GM12878 (cell line): ENCODE results near the gene ASTN1. TPM values are rescaled to one million over a fixed set of nuclear protein-coding genes. Genes with fewer than 3 reads are reported as not detected.
A peak's percentile ranks its signal among the peaks of the same experiment; 100 is the strongest.

Source experiments
- ATAC-seq: fragments of 200-7000 bp; cut with Tn5 transposase; 3 replicates; pipeline ENCODE4 v1.9.1; 2020; ENCODE audit warnings: mild to moderate bottlenecking, moderate library complexity
- BruUV-seq: library from RNA; stranded (reverse); fragments of 400-500 nt; replicated peaks from 2 replicates; lab custom pipeline; 2021; lab: Mats Ljungman, UMichigan
- CTCF ChIA-PET: fragments of 300-600 bp; sonication (Branson Sonifier 250); formaldehyde crosslinking; extraction: SDS; loops from one replicate; lab custom pipeline; 2021; ENCODE audit warnings: inconsistent platforms; lab: Yijun Ruan, JAX
- POLR2A ChIA-PET: fragments of 350-600 bp; formaldehyde crosslinking; extraction: SDS; loops from one replicate; lab custom pipeline; 2021; ENCODE audit warnings: inconsistent platforms; lab: Charles Lee
- RAD21 ChIA-PET: fragments of 300-600 bp; sonication (Branson Sonifier 250); formaldehyde crosslinking; loops from one replicate; lab custom pipeline; 2023; ENCODE audit warnings: antibody characterized with exemption; ENCODE audit not compliant: unreplicated experiment; lab: Charles Lee
- SMC1A ChIA-PET: fragments of 300-600 bp; sonication (Branson Sonifier 250); formaldehyde crosslinking; loops from one replicate; lab custom pipeline; 2023; ENCODE audit not compliant: unreplicated experiment, uncharacterized antibody; lab: Charles Lee
- DNase-seq: peaks from one replicate; pipeline ENCODE4 v3.0.0-alpha.2; 2011; ENCODE audit warnings: low read depth, low spot score
- FAIRE-seq: peaks from 3 replicates; lab custom pipeline; 2011; peaks lifted over from hg19 to GRCh38; lab: Jason Lieb, UNC
- H2AFZ ChIP-seq: 2 replicates; pipeline ENCODE4 v1.6.0; 2011; ENCODE audit warnings: low read depth, low read length, control low read depth; ENCODE audit not compliant: control insufficient read depth
- H3K27ac ChIP-seq: 2 replicates; pipeline ENCODE4 v1.5.1; 2011; ENCODE audit warnings: control low read depth; ENCODE audit not compliant: control insufficient read depth, insufficient read depth
- H3K27me3 ChIP-seq, 2 experiments: replicated peaks in 1 of 2; 2 replicates each; pipeline versions ENCODE4 v1.6.0 to v1.6.1; 2011; ENCODE audit warnings: low read length in 1 of 2; ENCODE audit not compliant: control insufficient read depth in 2 of 2, insufficient read depth in 2 of 2
- H3K36me3 ChIP-seq, 2 experiments: 2 replicates each; pipeline ENCODE4 v1.5.1; 2011; ENCODE audit warnings: low read length in 1 of 2; ENCODE audit not compliant: control insufficient read depth in 2 of 2, insufficient read depth in 2 of 2
- H3K4me1 ChIP-seq: 2 replicates; pipeline ENCODE4 v1.6.1; 2011; ENCODE audit warnings: mild to moderate bottlenecking, low read length, moderate library complexity, mixed read lengths; ENCODE audit not compliant: control insufficient read depth, insufficient read depth
- H3K4me2 ChIP-seq: 2 replicates; pipeline ENCODE4 v1.6.0; 2011; ENCODE audit warnings: control low read depth; ENCODE audit not compliant: control insufficient read depth, insufficient read depth
- H3K4me3 ChIP-seq: fragments of 200-600 bp; sonication (generic); 2 replicates; pipeline ENCODE4 v1.5.1; 2016
- H3K79me2 ChIP-seq: 2 replicates; pipeline ENCODE4 v1.6.0; 2011; ENCODE audit warnings: low read length; ENCODE audit not compliant: control insufficient read depth, insufficient read depth
- H3K9ac ChIP-seq: 2 replicates; pipeline ENCODE4 v1.8.0; 2011; ENCODE audit warnings: low read length, control low read depth, mixed read lengths; ENCODE audit not compliant: control insufficient read depth, insufficient read depth
- H3K9me3 ChIP-seq: replicated peaks from 3 replicates; pipeline ENCODE4 v1.5.1; 2011; ENCODE audit warnings: mild to moderate bottlenecking, low read length; ENCODE audit not compliant: control insufficient read depth, insufficient read depth
- H4K20me1 ChIP-seq: 2 replicates; pipeline ENCODE4 v1.6.0; 2011; ENCODE audit not compliant: control insufficient read depth, insufficient read depth
- ASH2L ChIP-seq: fragments of 300-600, 200-600 bp; sonication (generic); IDR thresholded peaks from 2 replicates; pipeline ENCODE4 v1.6.1; 2017; ENCODE audit warnings: low read depth, mild to moderate bottlenecking, borderline replicate concordance
- CREB1 ChIP-seq: IDR thresholded peaks from 2 replicates; pipeline ENCODE4 v1.6.1; 2012; ENCODE audit warnings: low read depth, mild to moderate bottlenecking, inconsistent platforms
- DPF2 ChIP-seq: fragments of 450-650 bp; IDR thresholded peaks from 2 replicates; pipeline ENCODE4 v1.6.1; 2017; ENCODE audit warnings: mild to moderate bottlenecking
- ETV6 ChIP-seq, 2 experiments: fragments of 450-650 bp in 1 of 2; IDR thresholded peaks in 1 of 2; conservative IDR thresholded peaks in 1 of 2; 2 replicates each; pipeline ENCODE4 v1.6.1; 2014; ENCODE audit warnings: antibody characterized with exemption in 1 of 2, borderline replicate concordance in 1 of 2, low read depth in 1 of 2, mild to moderate bottlenecking in 1 of 2, moderate library complexity in 1 of 2
- FOXM1 ChIP-seq: IDR thresholded peaks from 2 replicates; pipeline ENCODE4 v1.6.1; 2012; ENCODE audit warnings: low read depth, mild to moderate bottlenecking, inconsistent platforms, low read length, moderate library complexity
- KLF5 ChIP-seq: fragments of 450-650 bp; IDR thresholded peaks from 2 replicates; pipeline ENCODE4 v1.6.1; 2014; ENCODE audit warnings: mild to moderate bottlenecking; ENCODE audit not compliant: partially characterized antibody
- POLR2AphosphoS2 ChIP-seq: IDR thresholded peaks from 2 replicates; pipeline ENCODE4 v1.6.1; 2011; ENCODE audit warnings: low read depth, mild to moderate bottlenecking, low read length, improper control_type of control experiment, moderate library complexity
- SMARCA5 ChIP-seq: fragments of 450-650 bp; IDR thresholded peaks from 2 replicates; pipeline ENCODE4 v1.6.1; 2017; ENCODE audit warnings: mild to moderate bottlenecking
- SUPT20H ChIP-seq: IDR thresholded peaks from 2 replicates; pipeline ENCODE4 v1.6.1; 2011; ENCODE audit warnings: low read depth, mild to moderate bottlenecking, low read length, moderate library complexity, borderline replicate concordance; ENCODE audit not compliant: control insufficient read depth
- SUZ12 ChIP-seq: fragments of 200-600 bp; sonication (generic); IDR thresholded peaks from one replicate; pipeline ENCODE4 v1.6.1; 2018; ENCODE audit warnings: antibody characterized with exemption, mild to moderate bottlenecking; ENCODE audit not compliant: unreplicated experiment
- ZNF24 ChIP-seq: fragments of 450-650 bp; IDR thresholded peaks from 2 replicates; pipeline ENCODE4 v1.6.1; 2017; ENCODE audit warnings: antibody characterized with exemption, mild to moderate bottlenecking
- WGBS: methylation state at CpG from one replicate; pipeline ENCODE4 v1.1.6; 2016; ENCODE audit warnings: low lambda C conversion rate; ENCODE audit not compliant: insufficient replicate concordance, insufficient coverage; ENCODE audit errors: missing lambda C conversion rate; 5-methylcytosine and 5-hydroxymethylcytosine counted together
- in situ Hi-C: fragments of 300-500 bp; cut with MboI; formaldehyde crosslinking; loops from 9 replicates; pipeline ENCODE4 v1.14.3; 2018; ENCODE audit warnings: mixed read lengths
- intact Hi-C: fragments of 100-400 bp; cut with micrococcal nuclease; formaldehyde crosslinking; loops from one replicate; pipeline ENCODE4 v1.14.2; 2022; ENCODE audit not compliant: unreplicated experiment
- polyA plus RNA-seq, 11 experiments: library from polyadenylated mRNA; depleted of rRNA in 4 of 11; unstranded in 6 of 11; stranded (reverse) in 5 of 11; fragments of >200 nt; fragmentation: Nextera tagmentation in 4 of 11; fragmentation: Illumina TruSeq in 1 of 11; extraction: Ambion mirVana in 4 of 11; extraction: Trizol in 1 of 11; gene quantifications; 1 replicate in 1 of 11; 2 replicates in 10 of 11; pipeline versions ENCODE4 v1.2.1 to v1.2.3, GENCODE V29; 2011 to 2016; ENCODE audit warnings: inconsistent platforms in 2 of 11, missing spikeins in 2 of 11, low read depth in 1 of 11
- total RNA-seq, 4 experiments: library from RNA; depleted of rRNA in 3 of 4; stranded (reverse); fragments of >200 nt in 3 of 4; fragmentation: Illumina TruSeq in 1 of 4; extraction: Trizol in 1 of 4; gene quantifications; 2 replicates each; pipeline versions ENCODE4 v1.2.1 to v1.2.3, GENCODE V29; 2013 to 2021

ASTN1 gene
- total and polyA plus RNA-seq, 10 of the 15 experiments (the other 5 are each of a cell fraction or from before 2014, with no cell fraction given) = 0.04 TPM; not detected in 9

DNA sequence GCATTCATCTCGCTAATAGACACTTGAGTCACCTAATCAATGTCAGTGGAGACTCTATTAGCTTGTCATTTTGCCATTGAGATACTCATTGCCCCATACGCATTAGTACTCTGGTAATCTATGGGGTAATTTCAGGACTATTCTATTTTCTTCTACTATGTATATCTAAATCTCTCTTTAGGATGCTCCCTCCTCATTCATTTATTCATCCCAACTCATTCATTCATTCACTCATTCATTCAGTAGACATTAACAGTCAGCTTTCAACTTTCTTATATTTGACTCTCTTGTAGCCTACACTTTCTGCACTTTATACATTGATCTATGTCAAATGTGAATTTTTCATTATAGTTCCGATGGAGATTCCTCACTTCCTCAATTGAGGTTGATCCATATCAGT lies 170.9 kb downstream of the ASTN1 start:
- intact Hi-C loops = no loop called here
- no peaks in the 10 kb centered on the region for H3K36me3 ChIP-seq
- no peaks in the 10 kb centered on the region for H3K79me2 ChIP-seq
- H4K20me1 ChIP-seq = no peaks in the 10 kb centered on the region
- H3K27me3 ChIP-seq = no peaks in the 10 kb centered on the region
- no peak overlapping the region for H3K4me3 ChIP-seq
- in situ Hi-C loops = no loop called here
- ChIA-PET POLR2A (no interaction called here), SMC1A (no interaction called here), CTCF (no interaction called here), RAD21 (no interaction called here)
- DNase-seq (no peak), FAIRE-seq (no peak), ATAC-seq (no peak)
- 17% methylated on average over 3 of the region's 3 CpGs for WGBS
- H3K4me1 ChIP-seq = no peaks in the 10 kb centered on the region
- H3K9ac ChIP-seq = no peak overlapping the region
- TF ChIP-seq CREB1 = no peak
- no peak for TF ChIP-seq DPF2
- TF ChIP-seq ASH2L = no peak
- TF ChIP-seq FOXM1 = no peak
- peak; percentile 69; the same call in 1 of the 2 replicates for TF ChIP-seq ZNF24
- TF ChIP-seq SUZ12 = no peak
- no peak for TF ChIP-seq ETV6 (conservative IDR thresholded peaks at IDR 0.05 in 1 of 2, IDR thresholded peaks at IDR 0.05 in 1 of 2; ENCODE audit: borderline replicate concordance in 1 of 2, low read depth in 1 of 2)
- no peak for TF ChIP-seq SUPT20H
- H3K9me3 ChIP-seq = no peaks in the 10 kb centered on the region
- H3K4me2 ChIP-seq = no peak overlapping the region
- BruUV-seq = no TSS peak
- no peak overlapping the region for H2AFZ ChIP-seq
- no peak overlapping the region for H3K27ac ChIP-seq

DNA sequence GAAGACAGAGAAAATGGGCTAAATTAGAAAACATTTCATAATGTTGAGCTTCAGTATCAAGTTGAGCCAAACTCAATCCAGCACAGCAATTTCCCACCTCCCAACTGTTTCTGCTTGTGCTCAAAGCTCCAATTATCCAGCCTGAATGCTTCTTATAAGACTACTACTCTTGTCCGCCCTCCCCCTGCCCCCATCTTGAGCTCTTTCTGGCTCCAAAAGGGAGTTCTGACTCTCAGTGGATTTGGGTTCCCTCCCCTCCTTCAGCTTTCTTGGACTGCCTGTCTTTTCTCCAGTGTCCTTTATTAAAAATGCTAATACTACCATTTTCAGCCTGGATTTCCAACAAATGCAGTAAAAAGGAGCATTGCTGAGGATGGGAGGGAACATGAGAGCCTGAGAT lies 174.8 kb downstream of the ASTN1 start:
- H3K9ac ChIP-seq = no peak overlapping the region
- BruUV-seq = no TSS peak
- in situ Hi-C loops (no loop called here), intact Hi-C loops (no loop called here)
- no peak for DNase-seq
- no peaks in the 10 kb centered on the region for H3K36me3 ChIP-seq
- H2AFZ ChIP-seq = no peak overlapping the region
- ATAC-seq = no peak
- ChIA-PET CTCF (no interaction called here), SMC1A (no interaction called here), RAD21 (no interaction called here), POLR2A (no interaction called here)
- H3K4me2 ChIP-seq = no peak overlapping the region
- no peaks in the 10 kb centered on the region for H3K4me1 ChIP-seq
- no peaks in the 10 kb centered on the region for H4K20me1 ChIP-seq
- no peaks in the 10 kb centered on the region for H3K27me3 ChIP-seq
- H3K9me3 ChIP-seq = no peaks in the 10 kb centered on the region
- H3K4me3 ChIP-seq = no peak overlapping the region
- no peak for FAIRE-seq
- TF ChIP-seq SMARCA5 = no peak
- TF ChIP-seq POLR2AphosphoS2 = no peak
- no peak for TF ChIP-seq KLF5
- no peak overlapping the region for H3K27ac ChIP-seq
- no peaks in the 10 kb centered on the region for H3K79me2 ChIP-seq
- 0% methylated on average over 1 of the region's 1 CpG for WGBS
